Upper lobe of left lung (tissue), 4 donors: ENCODE results near the gene TMEM184B.

ENCODE experiments used
- EP300 ChIP-seq, 4 donors: sonication (generic); formaldehyde crosslinking; IDR thresholded peaks; one replicate each; pipeline ENCODE4 v1.5.1; 2017; ENCODE audit warnings: antibody characterized with exemption in 4 of 4, control low read depth in 2 of 4
- POLR2A ChIP-seq, 4 donors: fragments of 450-650 bp; IDR thresholded peaks; one replicate each; pipeline ENCODE4 v1.5.1; 2016 to 2017; ENCODE audit warnings: antibody characterized with exemption in 4 of 4, mild to moderate bottlenecking in 2 of 4

DNA sequence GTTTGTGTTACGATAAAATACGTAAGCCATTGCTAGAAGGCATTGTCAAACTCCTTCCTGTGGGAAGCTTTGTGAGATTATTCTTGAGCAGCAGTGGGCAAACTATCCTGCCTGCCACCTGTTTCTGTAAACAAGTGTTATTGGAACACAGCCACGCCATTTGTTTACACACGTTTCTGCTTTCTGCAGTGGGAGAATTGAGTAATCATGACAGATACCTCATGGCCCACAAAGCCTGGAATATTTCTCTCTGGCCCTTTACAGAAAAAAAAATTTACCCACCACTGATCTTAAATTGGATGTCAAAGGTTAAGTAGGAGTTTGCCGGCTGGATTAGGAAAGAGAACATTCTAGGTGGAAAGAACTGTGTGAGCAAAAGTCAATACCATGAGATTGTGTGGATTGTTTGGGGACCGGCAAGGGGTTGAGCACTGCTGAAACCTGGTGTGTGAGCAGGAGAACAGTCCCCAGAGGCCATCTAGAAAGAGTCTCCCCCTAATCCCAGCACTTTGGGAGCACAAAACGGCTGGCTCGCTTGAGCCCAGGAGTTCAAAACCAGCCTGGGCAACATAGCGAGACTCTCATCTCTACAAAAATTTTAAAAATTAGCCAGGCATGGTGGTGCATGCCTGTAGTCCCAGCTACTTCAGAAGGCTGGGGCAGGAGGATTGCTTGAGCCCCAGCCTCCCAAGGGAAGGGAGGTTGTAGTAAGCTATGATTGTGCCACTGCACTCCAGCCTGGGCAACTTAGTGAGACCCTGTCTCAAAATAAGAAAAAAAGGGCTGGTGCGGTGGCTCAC, 85.2 kb downstream of the TMEM184B start:
- TF ChIP-seq POLR2A (IDR thresholded peaks at IDR 0.05) = no peak
- peak in 1 of 4 donors; percentile 76 for TF ChIP-seq EP300 (IDR thresholded peaks at IDR 0.05)
